ENCODE results near the gene SLC5A10.

The SLC5A10 gene

GRCh38 chr17:18970582-18971480 is 18.9 kb downstream of the SLC5A10 start:
- peak overlapping the region in 1 of 3 experiments; percentile 65 for H3K27ac Mint-ChIP-seq
- no peaks in the 10 kb centered on the region for H3K9me3 Mint-ChIP-seq
- H3K4me3 Mint-ChIP-seq: no peak overlapping the region
- TF ChIP-seq CTCF (IDR thresholded peaks at IDR 0.05; ENCODE audit: unreplicated experiment in 3 of 3): no peak
- H3K4me1 Mint-ChIP-seq: peaks cover 9% of the 10 kb centered on the region
- H3K36me3 Mint-ChIP-seq (ENCODE audit: low read depth): no peaks in the 10 kb centered on the region
- peaks cover 2% of the 10 kb centered on the region for H3K27me3 Mint-ChIP-seq (ENCODE audit: low read depth)

GRCh38 chr17:18971801-18972200 is 19.8 kb downstream of the SLC5A10 start:
- Mint-ChIP-seq H3K4me3 (no peak overlapping the region), H3K27me3 (ENCODE audit: low read depth) (peaks cover 3% of the 10 kb centered on the region), H3K36me3 (ENCODE audit: low read depth) (no peaks in the 10 kb centered on the region), H3K27ac (no peak overlapping the region), H3K4me1 (peaks cover 9% of the 10 kb centered on the region), H3K9me3 (no peaks in the 10 kb centered on the region)
- no peak for TF ChIP-seq CTCF (IDR thresholded peaks at IDR 0.05; ENCODE audit: unreplicated experiment in 3 of 3)

DNA sequence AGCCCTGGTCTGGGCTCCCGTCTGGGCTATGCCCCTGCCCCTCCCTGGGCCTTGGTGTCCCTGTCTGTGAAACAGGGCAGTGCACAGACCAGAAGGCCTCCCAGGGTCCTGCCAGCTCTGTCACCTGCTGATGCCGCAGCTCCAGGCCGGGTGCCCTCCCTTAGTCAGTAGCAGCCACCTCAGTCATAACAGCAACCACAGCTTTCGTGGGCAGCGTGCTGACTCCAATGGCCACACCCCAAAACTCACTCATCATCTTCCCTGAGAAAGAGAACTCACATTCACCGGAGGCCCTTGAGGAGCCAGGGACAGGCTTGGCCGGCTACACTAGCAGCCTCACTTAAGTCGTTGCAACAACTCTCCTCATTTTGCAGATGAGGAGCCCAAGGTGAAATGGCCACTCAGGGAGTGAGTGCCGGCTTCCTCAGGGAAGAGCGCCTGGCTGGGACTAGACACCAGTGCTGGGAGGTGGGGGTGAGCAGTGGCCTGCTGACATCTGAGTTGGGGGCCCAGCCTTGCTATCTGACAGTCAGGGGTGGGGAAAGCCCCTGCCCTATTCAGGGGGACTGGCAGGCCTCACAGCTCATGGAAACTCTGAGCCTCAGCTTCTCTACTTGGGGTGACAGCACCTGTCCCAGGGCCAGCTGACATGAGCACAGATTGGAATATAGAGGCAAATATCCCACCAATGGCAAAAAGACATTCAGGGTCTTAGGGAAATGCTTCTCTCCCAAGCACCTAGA is 22.6 kb downstream of the SLC5A10 start:
- no peak overlapping the region for H3K4me3 Mint-ChIP-seq
- no peak for TF ChIP-seq CTCF (IDR thresholded peaks at IDR 0.05; ENCODE audit: unreplicated experiment in 3 of 3)
- no peaks in the 10 kb centered on the region for H3K36me3 Mint-ChIP-seq (ENCODE audit: low read depth)
- H3K27me3 Mint-ChIP-seq (ENCODE audit: low read depth): peaks cover 3% of the 10 kb centered on the region
- H3K9me3 Mint-ChIP-seq: no peaks in the 10 kb centered on the region
- H3K27ac Mint-ChIP-seq: no peak overlapping the region
- no peaks in the 10 kb centered on the region for H3K4me1 Mint-ChIP-seq

- no peak for TF ChIP-seq CTCF (IDR thresholded peaks at IDR 0.05; ENCODE audit: unreplicated experiment in 3 of 3)
- Mint-ChIP-seq H3K27me3 (ENCODE audit: low read depth) (peaks cover 7% of the 10 kb centered on the region), H3K36me3 (ENCODE audit: low read depth) (no peaks in the 10 kb centered on the region), H3K4me1 (no peaks in the 10 kb centered on the region), H3K9me3 (no peaks in the 10 kb centered on the region), H3K4me3 (no peak overlapping the region), H3K27ac (no peak overlapping the region)
Observed at GRCh38 chr17:18975597-18975996, 23.6 kb downstream of the SLC5A10 start.

DNA sequence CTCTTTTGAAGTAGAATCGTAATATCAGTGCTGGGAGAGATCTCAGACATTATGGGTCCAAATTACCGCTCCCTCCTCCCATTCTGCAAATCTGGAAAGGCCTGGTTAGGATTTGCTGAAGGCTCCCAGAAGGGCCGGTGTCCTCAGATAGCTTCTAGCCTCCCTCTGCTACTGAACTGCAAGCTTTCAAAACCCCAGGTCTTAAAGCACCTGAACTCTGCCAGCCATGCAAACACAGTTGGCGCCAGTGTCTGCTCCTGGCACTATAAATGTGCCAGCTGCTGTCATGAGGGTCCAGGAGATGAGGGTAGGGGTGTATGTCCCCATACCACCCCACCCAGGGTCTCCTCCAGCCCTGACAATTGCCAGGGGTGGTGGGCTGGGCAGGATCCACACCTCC is 24.2 kb downstream of the SLC5A10 start:
- peaks cover 11% of the 10 kb centered on the region for H3K27me3 Mint-ChIP-seq (ENCODE audit: low read depth)
- no peak overlapping the region for H3K27ac Mint-ChIP-seq
- H3K36me3 Mint-ChIP-seq (ENCODE audit: low read depth): no peaks in the 10 kb centered on the region
- H3K4me1 Mint-ChIP-seq: no peaks in the 10 kb centered on the region
- no peak overlapping the region for H3K4me3 Mint-ChIP-seq
- no peaks in the 10 kb centered on the region for H3K9me3 Mint-ChIP-seq
- TF ChIP-seq CTCF (IDR thresholded peaks at IDR 0.05; ENCODE audit: unreplicated experiment in 3 of 3): no peak

Measured in nephron (organoid).